ENCODE data around the gene MAPK11.
A peak's percentile ranks its signal among the peaks of the same experiment; 100 is the strongest.

The MAPK11 gene

GRCh38 chr22:50293441-50294318 lies 23.5 kb upstream of the MAPK11 start:
- DNase-seq (ENCODE audit: low spot score) = peak; percentile 94

DNA sequence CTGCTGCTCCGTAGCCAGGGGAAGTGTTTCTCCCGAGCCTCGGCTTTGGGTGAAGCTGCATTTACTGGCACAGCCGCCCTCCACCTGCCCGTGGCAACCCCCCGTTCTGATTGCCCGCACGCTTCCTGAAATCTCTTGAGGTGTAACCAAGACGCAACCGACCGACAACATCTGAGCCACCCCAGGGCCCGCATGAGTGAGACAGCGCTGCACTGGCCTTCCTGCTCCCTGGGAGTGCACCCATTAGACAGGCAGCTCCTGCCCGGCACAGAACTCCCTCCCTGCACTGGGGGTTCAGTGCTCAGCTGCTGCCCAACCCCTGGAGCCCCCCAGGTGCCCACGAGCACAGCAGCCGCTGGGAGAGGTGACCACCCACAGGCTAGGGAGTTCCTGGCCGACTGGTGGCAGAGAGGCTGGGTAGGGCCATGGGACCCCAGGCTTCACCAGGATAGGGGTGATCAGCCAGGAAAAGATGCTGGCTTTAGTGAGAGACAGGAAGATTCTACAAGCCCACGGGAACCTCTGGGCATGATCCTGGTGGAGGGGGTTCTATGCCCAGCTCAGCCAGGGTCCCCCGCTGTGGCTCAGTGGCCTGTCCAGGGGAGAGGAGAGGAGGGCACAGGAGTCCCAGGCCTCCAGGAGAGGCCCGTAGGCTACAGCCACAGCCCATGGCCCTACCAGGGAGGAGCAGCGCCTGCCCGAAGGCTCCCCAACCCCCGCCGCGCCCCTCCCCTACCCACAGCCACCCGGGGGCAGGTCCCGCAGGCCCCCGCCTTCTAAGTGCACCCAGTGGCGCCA lies 22.7 kb upstream of the MAPK11 start:
- DNase-seq (ENCODE audit: low spot score) = no peak

DNA sequence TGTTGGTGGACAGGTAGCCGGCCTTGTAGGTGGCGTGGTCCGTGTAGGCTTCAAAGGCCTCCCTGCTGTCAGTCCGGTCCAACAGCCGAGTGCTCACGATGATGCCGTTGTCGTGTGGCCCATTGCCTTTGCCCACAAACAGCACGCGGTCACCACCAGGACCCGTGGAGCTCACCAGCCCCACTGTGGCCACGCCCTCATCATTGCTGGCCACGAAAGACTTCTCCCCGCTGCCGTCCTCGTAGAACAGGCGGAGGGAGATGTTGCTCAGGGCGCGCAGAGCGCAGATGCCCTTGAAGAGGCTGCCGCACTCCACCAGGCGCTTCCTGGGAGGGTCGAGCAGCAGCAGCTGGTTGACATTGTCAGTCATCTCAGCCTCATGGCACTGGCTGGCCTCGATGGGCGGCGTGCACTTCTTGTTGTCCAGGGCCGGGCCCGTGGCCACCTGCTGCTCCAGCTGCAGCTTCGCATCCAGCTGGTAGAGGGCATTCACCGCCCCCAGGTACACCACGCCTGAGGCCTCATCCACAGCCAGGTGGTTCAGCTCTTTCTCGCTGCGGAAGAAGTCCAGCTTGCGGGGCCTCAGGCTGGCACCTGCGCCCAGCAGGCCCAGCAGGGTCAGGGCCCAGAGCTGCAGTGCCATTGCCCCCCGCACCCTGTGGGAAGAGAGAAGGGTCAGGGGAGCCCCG lies 19.9 kb upstream of the MAPK11 start:
- DNase-seq (ENCODE audit: low spot score) = no peak

DNA sequence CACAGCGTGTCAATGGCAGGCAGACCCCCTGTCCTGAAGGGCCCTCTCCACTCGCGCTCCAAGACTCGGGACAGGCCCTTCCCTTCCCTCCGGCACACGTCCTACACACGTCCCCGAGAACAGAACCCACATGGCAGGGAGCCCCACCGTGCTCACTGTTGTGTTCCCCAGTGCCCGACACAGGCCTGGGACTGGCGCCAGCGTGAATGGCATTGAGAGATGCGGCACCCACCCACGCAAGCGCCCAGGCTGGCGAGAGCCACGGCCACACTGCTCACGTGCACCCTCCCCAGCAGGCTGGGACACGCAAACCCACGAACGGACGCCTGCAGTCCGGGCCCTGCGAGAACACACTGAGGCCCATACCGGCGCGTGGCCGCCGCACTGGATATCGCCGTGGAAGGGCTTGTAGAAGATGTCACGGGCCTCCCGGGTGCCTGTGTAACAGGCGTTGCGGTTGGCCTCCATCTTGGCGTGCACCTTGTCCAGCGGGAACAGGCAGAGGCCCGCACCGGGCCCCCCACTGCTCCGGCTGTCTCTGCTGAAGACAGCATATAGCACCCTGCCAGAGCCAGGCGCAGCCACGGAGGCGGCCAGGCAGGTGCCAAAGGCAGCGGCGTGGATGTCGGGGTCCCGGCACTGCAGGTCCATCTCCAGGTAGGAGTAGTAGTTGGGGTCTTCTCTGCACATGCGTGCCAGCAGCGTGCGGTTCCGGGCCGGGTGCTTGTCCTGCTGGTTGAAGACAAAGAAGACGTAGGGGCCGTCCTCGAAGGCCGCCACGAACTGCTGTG lies 19.2 kb upstream of the MAPK11 start:
- no peak for DNase-seq (ENCODE audit: low spot score)

- DNase-seq (ENCODE audit: low spot score) = no peak
Measured at GRCh38 chr22:50287731-50288130, 17.6 kb upstream of the MAPK11 start.

GRCh38 chr22:50286701-50287318 lies 16.6 kb upstream of the MAPK11 start:
- no peak for DNase-seq (ENCODE audit: low spot score)

DNA sequence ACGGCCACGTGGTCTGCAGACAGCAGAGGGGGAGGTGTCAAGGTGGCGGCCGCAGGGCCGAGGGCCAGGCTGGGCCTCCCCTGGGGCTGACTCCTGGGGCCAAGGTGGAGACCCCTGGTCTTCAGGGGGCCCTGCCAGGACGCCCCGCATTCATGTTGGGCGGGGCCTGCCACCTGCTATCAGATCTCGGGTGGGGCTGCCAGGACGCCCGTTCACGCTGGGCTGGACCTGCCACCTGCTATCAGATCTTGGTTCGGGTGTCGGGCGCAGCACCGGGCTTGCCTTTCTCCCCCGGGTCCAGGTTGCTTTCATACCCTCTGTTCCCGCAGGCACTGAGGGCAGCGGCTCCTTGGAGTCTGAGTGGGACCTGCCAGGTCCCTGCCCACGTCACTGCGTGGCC lies 16.1 kb upstream of the MAPK11 start:
- DNase-seq (ENCODE audit: low spot score) = no peak

DNA sequence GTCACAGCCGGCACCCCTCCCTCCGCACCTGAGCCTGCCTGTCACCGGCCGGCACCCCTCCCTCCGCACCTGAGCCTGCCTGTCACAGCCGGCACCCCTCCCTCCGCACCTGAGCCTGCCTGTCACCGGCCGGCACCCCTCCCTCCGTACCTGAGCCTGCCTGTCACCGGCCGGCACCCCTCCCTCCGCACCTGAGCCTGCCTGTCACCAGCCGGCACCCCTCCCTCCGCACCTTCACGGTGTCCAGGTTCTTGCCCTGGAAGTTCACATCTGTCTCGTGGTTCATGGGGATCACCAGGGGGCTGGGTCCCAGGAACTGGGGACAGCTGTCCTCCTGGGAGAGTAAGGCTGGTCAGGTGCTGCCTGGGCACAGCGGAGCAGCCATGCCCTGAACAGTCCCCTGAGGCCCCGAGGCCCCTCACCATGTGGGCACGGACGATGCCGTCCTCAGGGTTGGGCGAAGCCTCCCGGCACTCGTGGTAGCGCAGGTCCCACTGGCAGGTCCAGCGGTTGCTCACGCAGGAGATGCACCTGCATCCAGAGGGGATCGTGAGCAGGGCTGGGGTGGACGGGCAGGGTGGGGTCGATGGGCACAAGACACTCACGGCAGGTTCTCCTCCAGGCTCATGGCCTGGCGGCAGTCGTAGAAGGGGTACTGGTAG lies 15.5 kb upstream of the MAPK11 start:
- no peak for DNase-seq (ENCODE audit: low spot score)

- no peak for DNase-seq (ENCODE audit: low spot score)
Measured at GRCh38 chr22:50284479-50284878, 14.3 kb upstream of the MAPK11 start.

GRCh38 chr22:50283821-50284220 lies 13.6 kb upstream of the MAPK11 start:
- DNase-seq (ENCODE audit: low spot score) = no peak

DNA sequence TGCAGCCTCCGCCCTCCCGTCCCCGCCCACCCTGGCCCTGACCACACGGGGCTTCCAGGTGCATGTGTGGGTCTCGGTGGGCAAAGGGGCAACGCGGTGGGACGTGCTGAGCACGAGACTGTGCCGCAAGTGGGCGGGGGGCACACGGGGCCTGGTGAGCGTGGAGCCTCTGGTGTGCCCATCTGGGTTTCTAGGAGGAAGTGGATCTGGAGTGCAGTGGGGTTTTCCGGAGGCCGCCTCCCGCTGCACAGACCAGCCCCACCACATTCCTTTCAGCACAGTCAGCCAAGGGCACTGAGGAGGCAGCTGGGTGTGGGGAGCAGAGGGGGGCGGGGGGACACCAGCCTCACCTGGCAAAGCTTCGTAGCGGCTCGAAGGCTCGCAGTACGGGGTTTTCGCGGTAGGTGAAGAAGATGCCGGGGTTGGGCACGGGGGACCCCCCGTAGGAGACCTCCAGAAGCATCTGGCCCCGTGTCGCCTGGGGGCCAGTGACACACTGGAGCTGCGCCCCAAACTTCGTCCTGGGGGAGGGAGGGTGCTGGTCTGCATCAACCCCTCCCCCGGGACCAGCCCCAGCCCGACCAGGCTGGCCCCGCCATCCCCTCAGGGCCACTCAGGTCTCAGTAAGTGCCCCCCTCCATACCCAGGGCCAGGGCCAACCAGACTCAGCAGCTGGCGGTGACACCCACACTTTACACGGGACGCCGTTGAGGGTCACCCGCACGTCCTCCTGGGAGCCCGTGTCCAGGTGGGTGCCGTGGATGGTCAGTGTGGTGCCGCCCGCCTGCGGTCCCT lies 12.4 kb upstream of the MAPK11 start:
- DNase-seq (ENCODE audit: low spot score) = peak; percentile 82

DNA sequence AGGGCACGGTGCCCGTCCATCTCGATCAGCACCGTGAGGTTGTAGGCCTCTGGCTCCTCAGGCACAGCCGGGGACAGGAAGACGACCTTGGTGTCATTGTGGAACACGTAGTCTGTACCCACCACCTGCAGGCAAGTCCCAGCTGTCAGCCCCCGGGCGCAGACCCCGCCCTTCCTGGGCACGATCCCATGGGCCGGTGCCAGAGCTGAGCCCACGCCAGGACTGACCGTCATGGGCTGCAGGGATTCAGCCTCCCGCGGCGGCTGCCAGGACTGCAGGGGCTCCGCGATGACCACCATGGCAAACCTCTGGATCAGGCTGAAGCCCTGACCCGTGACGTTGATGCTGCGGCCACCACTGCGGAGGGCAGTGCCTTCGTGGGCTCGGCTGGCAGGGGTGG lies 11.8 kb upstream of the MAPK11 start:
- no peak for DNase-seq (ENCODE audit: low spot score)

DNA sequence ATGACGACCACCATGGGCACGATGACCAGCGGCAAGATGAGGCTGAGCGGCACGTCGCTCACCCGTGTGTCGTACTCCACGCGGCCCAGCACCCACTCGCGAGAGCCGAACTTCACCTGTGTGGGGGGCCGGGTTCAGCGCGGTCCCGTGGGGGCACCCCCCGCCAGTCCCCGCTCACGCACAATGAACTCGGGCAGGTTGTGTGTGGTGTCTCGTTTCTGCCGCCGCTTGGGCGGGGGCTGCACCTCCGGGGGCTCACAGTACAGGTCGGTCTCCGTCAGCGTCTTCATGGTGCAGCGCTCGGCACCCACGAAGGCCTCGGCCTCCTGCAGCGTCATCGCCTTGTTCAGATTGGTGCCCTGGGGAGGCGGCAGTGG lies 11.2 kb upstream of the MAPK11 start:
- DNase-seq (ENCODE audit: low spot score) = no peak

- no peak for DNase-seq (ENCODE audit: low spot score)
Measured at GRCh38 chr22:50280708-50281383, 10.7 kb upstream of the MAPK11 start.

DNA sequence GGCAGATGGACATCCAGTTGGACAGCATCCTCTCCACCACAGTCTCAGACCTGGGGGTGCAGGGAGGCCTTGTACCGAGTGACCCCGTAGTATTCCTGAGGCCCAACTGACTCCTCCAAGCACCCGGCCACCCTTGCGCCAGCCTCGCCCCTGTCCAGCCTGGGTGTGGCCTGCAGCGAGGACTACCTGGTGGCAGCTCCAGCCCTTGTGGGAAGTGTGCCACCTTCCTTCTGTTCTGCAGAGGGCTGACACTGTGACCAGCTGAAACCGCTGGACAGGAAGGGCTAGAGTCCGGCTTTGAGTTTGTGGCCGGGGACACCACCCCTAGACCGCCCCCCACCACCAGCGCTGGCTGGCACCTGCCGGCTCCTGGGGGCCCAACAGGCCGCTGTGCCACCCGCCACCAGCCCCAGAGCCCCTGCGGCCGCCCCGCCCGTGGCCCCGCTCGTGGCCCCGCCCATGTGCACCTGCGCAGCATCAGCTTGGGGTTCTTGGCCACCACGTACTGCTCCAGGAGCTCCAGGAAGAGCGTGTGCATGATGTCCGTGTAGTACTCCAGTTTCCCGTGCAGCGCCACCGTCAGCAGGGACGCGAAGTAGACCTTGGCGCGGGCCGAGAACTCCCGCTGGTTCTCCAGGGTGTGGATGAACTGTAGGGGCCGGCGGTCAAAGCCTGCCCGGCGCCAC lies 10.0 kb upstream of the MAPK11 start:
- no peak for DNase-seq (ENCODE audit: low spot score)

DNA sequence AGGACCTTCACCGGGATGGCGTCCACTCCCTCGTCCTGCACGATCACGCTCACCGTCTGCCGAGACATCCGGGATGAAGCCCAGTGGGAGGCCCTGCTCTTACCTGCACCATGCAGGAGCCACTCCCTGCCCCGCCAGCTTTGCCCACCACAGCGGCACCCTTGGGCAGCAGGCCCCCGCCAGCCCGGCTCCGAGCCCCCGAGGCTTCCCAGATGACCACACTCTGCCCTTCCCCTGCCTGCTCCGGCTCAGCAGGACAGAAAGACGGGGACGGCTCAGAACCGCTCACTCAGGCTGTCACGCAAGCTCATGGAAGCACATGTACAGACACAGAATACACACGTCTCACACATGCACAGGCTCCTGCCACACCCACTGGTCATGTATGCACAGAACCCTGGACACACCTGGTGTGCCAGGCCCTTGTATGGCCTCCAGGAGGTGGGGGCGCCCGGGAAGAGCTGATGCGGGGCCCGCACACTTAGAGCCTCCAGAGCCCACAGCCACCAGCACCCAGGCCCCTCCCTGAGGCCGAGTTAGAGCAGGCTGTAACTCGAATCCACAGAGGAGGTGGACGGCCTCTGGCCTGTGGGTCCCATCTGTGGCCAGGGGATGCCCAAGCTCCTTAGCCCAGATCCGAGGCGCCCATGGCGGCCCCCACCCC lies 8.9 kb upstream of the MAPK11 start:
- DNase-seq (ENCODE audit: low spot score) = no peak

- no peak for DNase-seq (ENCODE audit: low spot score)
Measured at GRCh38 chr22:50278461-50278860, 8.3 kb upstream of the MAPK11 start.

GRCh38 chr22:50277761-50278160 lies 7.6 kb upstream of the MAPK11 start:
- no peak for DNase-seq (ENCODE audit: low spot score)
